IPS-15b (cell line): ENCODE results near the gene ZBP1.
"Not testable (repeated sequence)": the region's sequence is repeated elsewhere in the genome, so short reads cannot be mapped to it uniquely, and the experiment has no call there.

Source experiments
- H3K27me3 ChIP-seq: one replicate; pipeline ENCODE4 v1.6.1; 2013; ENCODE audit warnings: low read length; ENCODE audit not compliant: control insufficient read depth, insufficient read depth
- H3K36me3 ChIP-seq: one replicate; pipeline ENCODE4 v1.6.1; 2013; ENCODE audit warnings: low read length; ENCODE audit not compliant: control insufficient read depth, insufficient read depth
- H3K4me1 ChIP-seq: one replicate; pipeline ENCODE4 v1.6.1; 2013; ENCODE audit warnings: mild to moderate bottlenecking, low read length; ENCODE audit not compliant: control insufficient read depth, insufficient read depth
- H3K4me3 ChIP-seq: one replicate; pipeline ENCODE4 v1.5.1; 2013; ENCODE audit warnings: low read depth, low read length
- H3K9ac ChIP-seq: one replicate; pipeline ENCODE4 v1.6.1; 2013; ENCODE audit warnings: low read depth, mild to moderate bottlenecking, low read length
- H3K9me3 ChIP-seq: one replicate; pipeline ENCODE4 v1.6.1; 2013; ENCODE audit warnings: mild to moderate bottlenecking, low read length; ENCODE audit not compliant: control insufficient read depth, insufficient read depth

Gene ZBP1

DNA sequence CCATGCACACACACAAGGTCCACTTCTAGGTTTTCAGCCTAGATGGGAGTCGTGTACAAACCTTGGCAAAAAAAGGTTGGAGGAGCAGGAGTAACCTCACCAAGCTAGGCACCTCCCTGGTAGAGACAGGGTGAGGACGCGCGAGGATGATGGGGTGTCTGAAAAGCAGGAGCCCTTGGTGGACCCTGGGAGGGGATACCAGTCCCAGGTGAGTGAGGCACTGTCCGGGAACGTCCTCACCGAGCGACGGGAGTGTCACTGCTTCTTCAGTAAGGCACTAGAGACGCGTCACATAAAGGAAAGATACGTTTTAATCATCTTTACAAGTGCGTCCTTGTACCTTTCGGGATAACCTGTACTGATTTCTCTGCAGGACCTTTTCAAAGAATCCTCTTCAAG lies 29.4 kb upstream of the ZBP1 start:
- Histone ChIP-seq H3K27me3 (no peaks in the 10 kb centered on the region), H3K4me1 (peaks cover 2% of the 10 kb centered on the region)

DNA sequence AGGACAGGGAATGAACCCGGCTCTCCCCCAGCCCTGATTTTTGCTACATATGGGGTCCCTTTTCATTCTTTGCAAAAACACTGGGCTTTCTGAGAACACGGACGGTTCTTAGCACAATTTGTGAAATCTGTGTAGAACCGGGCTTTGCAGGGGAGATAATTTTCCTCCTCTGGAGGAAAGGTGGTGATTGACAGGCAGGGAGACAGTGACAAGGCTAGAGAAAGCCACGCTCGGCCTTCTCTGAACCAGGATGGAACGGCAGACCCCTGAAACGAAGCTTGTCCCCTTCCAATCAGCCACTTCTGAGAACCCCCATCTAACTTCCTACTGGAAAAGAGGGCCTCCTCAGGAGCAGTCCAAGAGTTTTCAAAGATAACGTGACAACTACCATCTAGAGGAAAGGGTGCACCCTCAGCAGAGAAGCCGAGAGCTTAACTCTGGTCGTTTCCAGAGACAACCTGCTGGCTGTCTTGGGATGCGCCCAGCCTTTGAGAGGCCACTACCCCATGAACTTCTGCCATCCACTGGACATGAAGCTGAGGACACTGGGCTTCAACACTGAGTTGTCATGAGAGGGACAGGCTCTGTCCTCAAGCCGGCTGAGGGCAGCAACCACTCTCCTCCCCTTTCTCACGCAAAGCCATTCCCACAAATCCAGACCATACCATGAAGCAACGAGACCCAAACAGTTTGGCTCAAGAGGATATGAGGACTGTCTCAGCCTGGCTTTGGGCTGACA lies 28.8 kb upstream of the ZBP1 start:
- H3K4me1 ChIP-seq = no peaks in the 10 kb centered on the region
- no peak overlapping the region for H3K9ac ChIP-seq
- no peaks in the 10 kb centered on the region for H3K9me3 ChIP-seq
- H3K27me3 ChIP-seq = no peaks in the 10 kb centered on the region
- H3K4me3 ChIP-seq = no peak overlapping the region
- peaks cover 9% of the 10 kb centered on the region for H3K36me3 ChIP-seq

More for the DNA sequence above, 29.4 kb upstream of the ZBP1 start:
- H3K4me3 ChIP-seq = no peak overlapping the region
- no peaks in the 10 kb centered on the region for H3K9me3 ChIP-seq
- H3K36me3 ChIP-seq = peaks cover 9% of the 10 kb centered on the region
- H3K9ac ChIP-seq = no peak overlapping the region

DNA sequence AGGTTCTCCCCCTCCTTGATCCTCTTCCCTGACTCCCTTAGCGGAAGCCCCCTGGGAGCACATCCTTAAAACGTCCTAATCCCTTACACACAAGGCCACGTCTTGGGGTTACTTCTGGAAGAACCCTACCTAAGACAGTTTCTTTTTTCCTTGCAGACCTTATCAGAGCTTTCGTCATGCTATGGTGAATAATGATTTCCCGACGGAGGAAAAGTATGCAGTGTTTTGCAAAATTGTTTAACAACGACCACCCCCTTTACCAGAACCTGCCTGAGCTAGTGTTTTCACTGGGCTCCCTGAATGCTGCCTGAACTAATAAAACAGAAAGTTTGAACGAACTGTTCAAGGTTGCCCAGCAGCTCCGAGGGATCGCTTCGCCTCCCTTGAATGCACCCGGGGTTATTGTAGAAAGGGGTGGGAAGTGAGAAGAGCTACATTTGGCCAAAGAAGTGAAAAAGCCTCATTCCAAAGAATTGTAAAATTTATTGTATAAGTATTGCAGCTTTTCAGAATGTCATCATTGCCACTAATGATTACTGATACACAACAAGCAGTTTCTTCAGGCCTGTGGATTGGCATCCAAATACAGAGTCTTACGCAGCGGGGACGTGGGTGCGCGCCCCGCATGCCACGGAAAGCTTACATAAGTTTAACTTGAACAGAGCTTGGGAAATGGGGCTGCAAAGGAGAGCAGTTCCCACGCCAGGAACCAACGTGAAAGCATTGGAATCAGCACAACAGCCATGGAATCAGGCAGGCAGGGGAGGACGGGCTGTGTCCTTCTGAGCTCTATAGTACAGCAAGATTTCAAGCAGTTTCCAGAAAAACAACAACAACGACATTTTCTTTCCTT lies 27.9 kb upstream of the ZBP1 start:
- Histone ChIP-seq H3K9ac (no peak overlapping the region), H3K27me3 (no peaks in the 10 kb centered on the region), H3K9me3 (peaks cover 4% of the 10 kb centered on the region), H3K4me3 (no peak overlapping the region), H3K36me3 (peaks cover 9% of the 10 kb centered on the region), H3K4me1 (no peaks in the 10 kb centered on the region)

DNA sequence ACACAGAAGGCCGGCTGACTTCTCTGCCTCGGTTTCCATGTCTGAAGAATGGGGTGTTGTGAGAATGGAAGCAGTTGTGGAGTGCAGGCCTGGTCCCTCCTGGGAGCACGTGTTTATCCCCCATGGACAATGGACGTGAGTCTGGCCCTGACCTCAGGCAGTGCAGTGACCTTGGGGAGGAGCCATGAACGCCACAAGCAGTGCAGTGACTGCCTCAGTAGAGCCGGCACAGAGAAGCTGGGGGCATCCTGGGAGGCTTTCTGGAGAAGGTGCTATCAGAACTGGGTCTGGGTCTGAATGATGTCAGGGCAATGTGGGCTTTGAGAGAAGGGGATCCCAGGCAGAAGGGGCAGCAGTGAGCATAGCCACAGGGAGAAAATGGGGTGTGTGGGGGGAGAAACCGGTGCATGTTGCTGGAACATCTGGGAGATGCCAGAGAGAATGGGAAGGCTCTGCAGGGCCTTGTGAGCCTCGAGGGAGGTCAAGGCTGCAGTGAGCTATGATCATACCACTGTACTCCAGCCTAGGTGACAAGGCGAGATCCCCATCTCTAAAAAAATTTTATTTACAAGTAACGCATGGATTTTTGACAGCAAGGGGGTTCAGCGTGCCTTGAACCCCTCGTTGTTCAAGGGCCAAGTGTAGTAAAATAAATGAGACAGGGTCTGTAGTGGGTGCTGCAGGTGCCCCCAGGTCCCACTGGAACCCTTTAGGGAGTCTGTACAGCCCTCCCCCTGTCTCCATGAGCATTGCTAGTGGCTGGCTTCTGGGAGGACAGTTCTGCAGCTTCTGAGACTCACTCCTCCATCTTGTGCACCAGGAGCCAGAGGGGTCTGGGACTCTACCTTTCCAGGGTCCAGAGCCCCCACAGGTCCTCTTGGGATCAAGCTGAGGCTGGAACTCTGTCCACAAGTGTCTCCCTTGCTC lies 27.0 kb upstream of the ZBP1 start:
- Histone ChIP-seq H3K9me3 (peaks cover 6% of the 10 kb centered on the region), H3K4me3 (no peak overlapping the region), H3K27me3 (no peaks in the 10 kb centered on the region), H3K9ac (no peak overlapping the region), H3K36me3 (peaks cover 3% of the 10 kb centered on the region), H3K4me1 (no peaks in the 10 kb centered on the region)

DNA sequence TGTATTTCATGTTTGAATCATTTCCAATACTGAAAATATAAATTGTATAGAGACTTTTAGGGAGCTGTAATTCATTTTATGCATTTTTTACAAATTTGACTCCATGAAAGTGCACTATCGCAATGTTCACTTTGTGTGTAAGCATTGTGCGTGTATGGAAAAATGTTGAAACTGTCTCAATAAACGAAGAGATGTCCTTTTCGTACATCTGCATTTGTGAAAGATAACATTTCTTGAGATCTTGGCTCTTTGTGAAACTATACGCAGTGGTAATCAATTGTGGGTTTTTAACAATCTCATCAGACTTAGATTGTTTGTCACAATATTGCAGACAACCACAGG lies 18.6 kb upstream of the ZBP1 start:
- H3K9me3 ChIP-seq = peaks cover 6% of the 10 kb centered on the region
- no peaks in the 10 kb centered on the region for H3K36me3 ChIP-seq
- H3K27me3 ChIP-seq = no peaks in the 10 kb centered on the region
- H3K4me1 ChIP-seq = no peaks in the 10 kb centered on the region
- no peak overlapping the region for H3K4me3 ChIP-seq
- H3K9ac ChIP-seq = no peak overlapping the region

DNA sequence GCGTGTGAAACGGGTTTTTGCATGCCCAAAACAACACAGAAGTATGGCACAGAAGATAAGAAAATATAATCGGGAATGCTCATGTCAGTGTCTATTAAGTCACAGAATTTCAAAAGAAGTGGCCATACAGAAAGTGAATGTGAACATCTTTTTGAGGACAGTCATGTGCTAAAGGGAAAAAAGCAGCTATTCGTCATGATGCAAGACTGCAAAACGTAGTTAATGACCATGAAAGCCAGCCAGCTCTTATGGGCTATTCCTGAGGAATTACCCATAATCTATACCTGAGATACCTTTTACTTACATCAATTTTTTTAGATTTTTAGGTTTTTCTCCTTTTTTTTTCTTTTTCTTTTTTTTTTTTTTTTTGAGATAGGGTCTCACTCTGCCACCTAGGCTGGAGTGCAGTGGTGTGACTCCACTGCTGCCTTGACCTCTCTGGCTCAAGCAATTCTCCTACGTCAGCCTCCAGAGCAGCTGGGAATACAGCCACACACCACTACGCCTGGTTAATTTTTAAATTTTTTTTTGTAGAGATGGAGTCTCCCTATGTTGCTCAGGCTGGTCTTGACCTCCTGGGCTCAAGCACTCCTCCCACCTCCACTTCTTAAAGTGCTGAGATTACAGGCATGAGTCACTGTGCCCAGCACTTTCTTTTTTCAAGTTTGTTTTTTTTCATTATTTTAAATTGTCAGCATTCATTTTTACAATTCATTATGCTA lies 18.1 kb upstream of the ZBP1 start:
- Histone ChIP-seq H3K9me3 (peaks cover 3% of the 10 kb centered on the region), H3K4me1 (no peaks in the 10 kb centered on the region), H3K9ac (no peak overlapping the region), H3K27me3 (no peaks in the 10 kb centered on the region), H3K36me3 (no peaks in the 10 kb centered on the region), H3K4me3 (no peak overlapping the region)

DNA sequence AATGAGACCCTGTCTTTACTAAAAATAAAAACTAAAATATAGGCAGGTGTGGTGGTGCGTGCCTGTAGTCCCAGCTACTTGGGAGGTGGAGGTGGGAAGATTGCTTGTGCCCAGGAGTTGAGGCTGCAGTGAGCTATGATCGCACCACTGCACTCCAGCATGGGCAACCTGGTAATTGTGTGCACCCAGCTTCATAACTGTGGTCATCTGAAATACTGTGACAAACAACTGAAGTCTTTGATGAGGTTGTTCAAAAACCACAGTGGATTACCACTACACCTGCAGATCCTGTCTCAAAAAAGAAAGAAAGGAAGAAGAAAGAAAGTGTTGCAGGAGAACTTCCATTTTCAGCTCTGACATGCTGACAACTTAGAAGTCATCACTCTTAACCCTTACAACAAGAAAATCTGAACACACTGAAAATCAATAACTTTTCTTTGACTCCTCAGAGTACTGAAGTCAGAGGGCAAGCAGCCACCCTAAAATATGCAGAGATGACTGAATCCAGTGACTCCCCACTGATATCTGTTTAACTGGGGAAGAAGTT lies 13.8 kb upstream of the ZBP1 start:
- no peak overlapping the region for H3K4me3 ChIP-seq

DNA sequence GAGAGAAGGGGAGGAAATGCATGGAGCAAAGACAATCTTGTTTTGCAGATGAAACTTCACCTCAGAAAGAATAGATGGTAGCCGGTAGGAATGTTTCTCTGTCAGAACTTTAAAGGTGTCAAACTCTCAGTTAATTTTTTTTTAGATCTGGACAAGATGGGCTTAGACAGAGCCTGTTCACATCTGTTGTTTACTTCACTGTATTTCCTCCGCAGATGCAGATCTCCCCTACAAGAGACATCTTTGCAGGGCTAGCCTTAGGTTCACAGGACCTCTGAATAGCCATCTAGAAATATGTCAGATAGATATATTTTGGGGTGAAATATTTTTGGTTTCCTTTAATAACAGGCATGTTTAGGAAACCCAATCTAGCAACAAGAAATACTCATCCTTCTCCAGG lies 12.1 kb upstream of the ZBP1 start:
- Histone ChIP-seq H3K9me3 (no peaks in the 10 kb centered on the region), H3K27me3 (no peaks in the 10 kb centered on the region), H3K4me3 (no peak overlapping the region), H3K9ac (no peak overlapping the region), H3K4me1 (no peaks in the 10 kb centered on the region), H3K36me3 (no peaks in the 10 kb centered on the region)

More for the DNA sequence above, 13.8 kb upstream of the ZBP1 start:
- H3K36me3 ChIP-seq = no peaks in the 10 kb centered on the region
- H3K4me1 ChIP-seq = no peaks in the 10 kb centered on the region
- no peak overlapping the region for H3K9ac ChIP-seq
- H3K27me3 ChIP-seq = no peaks in the 10 kb centered on the region
- H3K9me3 ChIP-seq = no peaks in the 10 kb centered on the region

DNA sequence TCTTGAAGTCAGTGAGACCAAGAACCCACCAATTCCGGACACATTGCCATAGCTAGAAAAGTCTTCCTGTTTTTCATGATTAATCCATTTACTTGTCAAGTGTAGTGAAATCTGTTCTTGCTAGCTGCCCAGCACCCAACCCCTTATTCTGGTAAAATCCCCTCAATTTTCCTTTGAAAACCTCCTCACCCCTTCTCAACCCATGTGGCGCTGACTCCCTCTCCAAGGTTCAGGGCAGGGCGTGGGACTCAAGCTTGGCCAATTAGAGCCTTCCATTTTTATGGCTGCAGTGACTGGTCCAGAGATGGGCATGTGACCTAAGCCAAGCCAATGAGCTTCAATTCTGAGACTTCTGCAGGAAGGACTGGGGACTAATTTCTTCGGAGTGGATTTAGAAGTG lies 9.8 kb upstream of the ZBP1 start:
- no peak overlapping the region for H3K9ac ChIP-seq
- no peaks in the 10 kb centered on the region for H3K4me1 ChIP-seq
- no peaks in the 10 kb centered on the region for H3K27me3 ChIP-seq
- H3K4me3 ChIP-seq = no peak overlapping the region
- H3K9me3 ChIP-seq = no peaks in the 10 kb centered on the region
- no peaks in the 10 kb centered on the region for H3K36me3 ChIP-seq

DNA sequence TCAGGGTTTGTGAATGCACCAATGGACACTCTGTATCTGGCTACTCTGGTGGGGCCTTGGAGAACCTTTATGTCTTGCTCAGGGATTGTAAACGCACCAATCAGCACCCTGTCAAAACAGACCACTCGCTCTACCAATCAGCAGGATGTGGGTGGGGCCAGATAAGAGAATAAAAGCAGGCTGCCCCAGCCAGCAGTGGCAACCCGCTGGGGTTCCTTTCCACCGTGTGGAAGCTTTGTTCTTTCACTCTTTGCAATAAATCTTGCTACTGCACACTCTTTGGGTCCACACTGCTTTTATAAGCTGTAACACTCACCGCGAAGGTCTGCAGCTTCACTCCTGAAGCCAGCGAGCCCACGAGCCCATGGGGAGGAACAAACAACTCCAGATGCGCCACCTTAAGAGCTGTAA lies 9.3 kb upstream of the ZBP1 start:
- H3K9me3 ChIP-seq, H3K27me3 ChIP-seq, H3K4me1 ChIP-seq, H3K36me3 ChIP-seq, H3K4me3 ChIP-seq, H3K9ac ChIP-seq: not testable (repeated sequence)

DNA sequence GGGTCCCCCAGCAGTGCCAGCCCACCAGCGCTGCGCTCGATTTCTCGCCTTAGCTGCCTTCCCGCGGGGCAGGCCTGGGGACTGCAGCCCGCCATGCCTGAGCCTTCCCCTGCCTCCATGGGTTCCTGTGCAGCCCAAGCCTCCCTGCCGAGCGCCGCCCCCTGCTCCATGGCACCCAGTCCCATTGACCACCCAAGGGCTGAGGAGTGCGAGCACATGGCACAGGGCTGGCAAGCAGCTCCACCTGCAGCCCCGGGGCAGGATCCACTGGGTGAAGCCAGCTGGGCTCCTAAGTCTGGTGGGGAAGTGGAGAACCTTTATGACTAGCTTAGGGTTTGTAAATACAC lies 8.7 kb upstream of the ZBP1 start:
- H3K9ac ChIP-seq, H3K9me3 ChIP-seq, H3K4me3 ChIP-seq, H3K27me3 ChIP-seq, H3K4me1 ChIP-seq, H3K36me3 ChIP-seq: not testable (repeated sequence)
